ENCODE measurements around the gene GLP1R. TPM values are rescaled to one million over a fixed set of nuclear protein-coding genes. Genes with fewer than 3 reads are reported as not detected.
A peak's percentile ranks its signal among the peaks of the same experiment; 100 is the strongest.

The GLP1R gene
- total RNA-seq, 3 donors from 2014 or later: 0.33 to 0.73 TPM; not detected in 1

- Histone ChIP-seq H3K27ac (no peak overlapping the region), H3K36me3 (no peaks in the 10 kb centered on the region), H3K4me1 (no peaks in the 10 kb centered on the region), H3K4me3 (no peak overlapping the region), H3K27me3 (no peaks in the 10 kb centered on the region), H3K9me3 (no peaks in the 10 kb centered on the region)
- DNase-seq (ENCODE audit: low spot score in 2 of 2): no peak
- intact Hi-C loops (cut with DNase I; ENCODE audit: low total_unique reads): no loop called here
- TF ChIP-seq CTCF (IDR thresholded peaks at IDR 0.05): no peak
- no peak for TF ChIP-seq POLR2AphosphoS5 (IDR thresholded peaks at IDR 0.05)
- no peak for TF ChIP-seq POLR2A (IDR thresholded peaks at IDR 0.05)
Observed at GRCh38 chr6:39086294-39086693, 37.7 kb downstream of the GLP1R start.

DNA sequence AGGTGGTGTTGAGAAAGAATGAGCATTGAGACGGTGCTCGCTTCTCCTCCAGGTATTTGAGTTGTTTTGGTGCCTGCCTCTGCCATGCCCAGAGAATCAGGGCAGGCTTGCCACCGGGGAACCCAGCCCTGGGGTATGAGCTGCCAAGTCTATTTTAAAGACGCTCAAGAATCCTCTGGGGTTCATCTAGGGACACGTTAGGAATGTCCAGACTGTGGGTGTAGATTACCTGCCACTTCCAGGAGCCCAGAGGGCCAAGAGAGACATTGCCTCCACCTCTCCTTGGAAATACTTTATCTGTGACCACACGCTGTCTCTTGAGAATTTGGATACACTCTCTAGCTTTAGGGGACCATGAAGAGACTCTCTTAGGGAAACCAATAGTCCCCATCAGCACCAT, 38.1 kb downstream of the GLP1R start:
- DNase-seq (ENCODE audit: low spot score in 2 of 2): no peak
- no peaks in the 10 kb centered on the region for H3K9me3 ChIP-seq
- H3K4me3 ChIP-seq: no peak overlapping the region
- H3K36me3 ChIP-seq: no peaks in the 10 kb centered on the region
- no peak overlapping the region for H3K27ac ChIP-seq
- TF ChIP-seq CTCF (IDR thresholded peaks at IDR 0.05): no peak
- no peak for TF ChIP-seq POLR2A (IDR thresholded peaks at IDR 0.05)
- no peak for TF ChIP-seq POLR2AphosphoS5 (IDR thresholded peaks at IDR 0.05)
- intact Hi-C loops (cut with DNase I; ENCODE audit: low total_unique reads): no loop called here
- H3K27me3 ChIP-seq: no peaks in the 10 kb centered on the region
- H3K4me1 ChIP-seq: no peaks in the 10 kb centered on the region

DNA sequence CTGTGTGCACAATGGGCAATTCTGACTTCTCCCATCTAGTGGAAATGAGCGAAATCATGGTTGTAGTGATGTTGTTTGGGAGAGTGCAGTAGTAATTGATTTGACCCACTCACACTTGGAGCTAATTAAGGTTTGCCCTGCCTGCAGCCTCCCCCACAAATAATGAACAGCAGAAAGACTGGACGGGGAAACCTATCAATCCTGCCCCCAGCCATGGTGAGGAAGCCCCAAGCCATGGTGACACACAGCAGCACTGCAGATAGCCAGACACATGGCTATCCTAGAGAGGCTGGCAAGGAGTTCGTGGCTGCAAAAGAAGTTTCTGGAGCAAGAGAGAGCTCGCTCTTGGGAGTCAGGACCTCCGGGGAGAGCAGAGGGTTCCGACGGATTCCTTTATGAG, 38.6 kb downstream of the GLP1R start:
- intact Hi-C loops (cut with DNase I; ENCODE audit: low total_unique reads): no loop called here

DNA sequence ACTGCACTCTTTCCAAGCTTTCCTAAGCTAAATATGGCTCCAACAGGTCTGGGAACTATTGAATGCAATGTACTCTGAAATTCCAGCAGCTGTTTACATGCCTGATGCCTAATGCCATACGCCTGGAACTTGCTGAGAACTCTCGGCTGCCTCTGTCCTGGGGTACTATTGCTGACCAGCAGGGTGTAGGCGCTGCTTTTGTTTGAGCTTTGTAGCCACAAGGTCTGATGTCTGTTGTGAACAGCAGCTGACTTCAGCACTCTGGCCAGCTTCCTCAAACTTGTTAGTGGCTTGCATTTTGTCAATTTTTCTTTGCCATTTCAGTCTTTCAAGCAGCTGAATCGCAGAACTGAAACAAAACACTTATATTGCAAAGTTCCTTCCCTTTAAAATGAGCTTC, 39.8 kb downstream of the GLP1R start:
- intact Hi-C loops (cut with DNase I; ENCODE audit: low total_unique reads): no loop called here
- no peak for DNase-seq (ENCODE audit: low spot score in 2 of 2)
- TF ChIP-seq POLR2AphosphoS5 (IDR thresholded peaks at IDR 0.05): no peak
- peak in 1 of 3 donors; percentile 27 for TF ChIP-seq CTCF (IDR thresholded peaks at IDR 0.05)
- Histone ChIP-seq H3K27ac (no peak overlapping the region), H3K36me3 (no peaks in the 10 kb centered on the region), H3K9me3 (no peaks in the 10 kb centered on the region), H3K27me3 (no peaks in the 10 kb centered on the region), H3K4me3 (no peak overlapping the region), H3K4me1 (no peaks in the 10 kb centered on the region)

More for the DNA sequence above, 38.6 kb downstream of the GLP1R start:
- Histone ChIP-seq H3K36me3 (no peaks in the 10 kb centered on the region), H3K9me3 (no peaks in the 10 kb centered on the region), H3K4me3 (no peak overlapping the region), H3K27me3 (no peaks in the 10 kb centered on the region), H3K4me1 (no peaks in the 10 kb centered on the region), H3K27ac (no peak overlapping the region)
- TF ChIP-seq CTCF (IDR thresholded peaks at IDR 0.05) (no peak), POLR2AphosphoS5 (IDR thresholded peaks at IDR 0.05) (no peak), POLR2A (IDR thresholded peaks at IDR 0.05) (no peak)
- DNase-seq (ENCODE audit: low spot score in 2 of 2): no peak

DNA sequence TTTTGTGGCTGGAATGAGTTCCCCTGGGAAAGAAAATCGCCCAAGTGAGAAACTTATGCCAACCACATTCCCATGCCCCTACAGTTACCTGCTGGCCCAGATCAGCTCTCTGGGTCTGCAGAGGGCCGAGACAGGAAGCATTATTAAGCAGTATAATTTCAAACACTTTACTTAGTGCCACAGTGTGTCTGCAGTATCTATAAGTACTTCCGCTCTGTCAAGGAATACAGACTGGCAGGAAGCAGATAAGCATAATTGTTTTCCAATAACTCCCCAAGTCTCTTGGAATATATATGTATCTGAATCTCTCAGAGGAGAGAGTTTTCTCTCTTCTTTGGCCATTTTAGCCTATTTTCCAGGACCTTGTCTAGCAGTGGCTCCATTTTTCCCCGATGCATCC, 41.5 kb downstream of the GLP1R start:
- no peak for TF ChIP-seq POLR2A (IDR thresholded peaks at IDR 0.05)
- TF ChIP-seq POLR2AphosphoS5 (IDR thresholded peaks at IDR 0.05): no peak
- TF ChIP-seq CTCF (IDR thresholded peaks at IDR 0.05): no peak
- no peaks in the 10 kb centered on the region for H3K9me3 ChIP-seq
- H3K4me3 ChIP-seq: no peak overlapping the region
- no peaks in the 10 kb centered on the region for H3K36me3 ChIP-seq
- H3K4me1 ChIP-seq: no peaks in the 10 kb centered on the region
- H3K27me3 ChIP-seq: no peaks in the 10 kb centered on the region
- no peak overlapping the region for H3K27ac ChIP-seq
- intact Hi-C loops (cut with DNase I; ENCODE audit: low total_unique reads): no loop called here
- DNase-seq (ENCODE audit: low spot score in 2 of 2): no peak

Data from breast epithelium (tissue), 4 donors.